HCT116 (cell line): ENCODE results near the gene SLC44A5. TPM values are rescaled to one million over a fixed set of nuclear protein-coding genes. Genes with fewer than 3 reads are reported as not detected.

Source experiments
- ATAC-seq: fragments of 200-7000 bp; cut with Tn5 transposase; 2 replicates; pipeline ENCODE4 v1.9.1; 2020; ENCODE audit warnings: mild to moderate bottlenecking, moderate library complexity
- BruUV-seq: library from RNA; stranded (reverse); fragments of 400-500 nt; replicated peaks from 2 replicates; lab custom pipeline; 2021; lab: Mats Ljungman, UMichigan
- CTCF ChIA-PET: fragments of 300-600 bp; sonication (Branson Sonifier 250); formaldehyde crosslinking; loops from one replicate; lab custom pipeline; 2021; ENCODE audit warnings: antibody characterized with exemption; lab: Charles Lee
- POLR2A ChIA-PET: fragments of 300-600, 350-600 bp; sonication (Branson Sonifier 250); formaldehyde crosslinking; loops from one replicate; lab custom pipeline; 2021; ENCODE audit warnings: antibody characterized with exemption; lab: Charles Lee
- RAD21 ChIA-PET, 2 experiments: fragments of 300-600 bp; sonication (Branson Sonifier 250); formaldehyde crosslinking; loops; one replicate each; lab custom pipeline; 2023; ENCODE audit warnings: low total read pairs in 2 of 2; ENCODE audit not compliant: uncharacterized antibody in 2 of 2, unreplicated experiment in 2 of 2, low non-redundant PET in 1 of 2; lab: Charles Lee
- DNase-seq: peaks from one replicate; pipeline ENCODE4 v3.0.0-alpha.2; 2010; ENCODE audit warnings: low read depth, low spot score
- H2AFZ ChIP-seq: fragments of 200-600 bp; shearing (Covaris generic), sonication (generic); 2 replicates; pipeline ENCODE4 v1.6.1; 2017; ENCODE audit warnings: low read depth, mixed run types, mixed read lengths, antibody characterized with exemption, low read length; ENCODE audit not compliant: poor library complexity, severe bottlenecking
- H3K27ac ChIP-seq: 2 replicates; pipeline ENCODE4 v1.5.1; 2012; ENCODE audit warnings: low read depth, low read length
- H3K27me3 ChIP-seq: fragments of 200-600 bp; sonication (generic); 2 replicates; pipeline ENCODE4 v1.6.1; 2016; ENCODE audit warnings: mixed run types, low read length, mixed read lengths; ENCODE audit not compliant: insufficient read depth
- H3K36me3 ChIP-seq, 2 experiments: fragments of 200-500 bp in 1 of 2; fragments of 200-600 bp in 1 of 2; sonication (Bioruptor generic) in 1 of 2; sonication (generic) in 1 of 2; 2 replicates each; pipeline versions ENCODE4 v1.5.1 to v1.6.1; 2014 to 2016; ENCODE audit warnings: low read length in 2 of 2, inconsistent platforms in 1 of 2, mixed read lengths in 1 of 2, mixed run types in 1 of 2; ENCODE audit not compliant: insufficient read depth in 2 of 2, control insufficient read depth in 1 of 2
- H3K4me1 ChIP-seq, 2 experiments: fragments of 200-600 bp in 1 of 2; sonication (generic) in 1 of 2; 2 replicates each; pipeline versions ENCODE4 v1.5.1 to v1.6.1; 2012 to 2017; ENCODE audit warnings: low read length in 2 of 2, inconsistent platforms in 1 of 2, mild to moderate bottlenecking in 1 of 2, mixed read lengths in 1 of 2, mixed run types in 1 of 2, moderate library complexity in 1 of 2; ENCODE audit not compliant: insufficient read depth in 2 of 2, control insufficient read depth in 1 of 2
- H3K4me2 ChIP-seq: fragments of 200-600 bp; sonication (generic); 2 replicates; pipeline ENCODE4 v1.6.1; 2017; ENCODE audit warnings: mixed run types, low read length, mixed read lengths
- H3K4me3 ChIP-seq, 2 experiments: fragments of 200-600 bp in 1 of 2; sonication (generic) in 1 of 2; replicated peaks in 1 of 2; 2 replicates each; pipeline ENCODE4 v1.5.1; 2011 to 2016; ENCODE audit warnings: low read length in 2 of 2, control low read depth in 1 of 2, low read depth in 1 of 2, mild to moderate bottlenecking in 1 of 2, mixed read lengths in 1 of 2, mixed run types in 1 of 2
- H3K79me2 ChIP-seq: fragments of 200-600 bp; sonication (generic); 2 replicates; pipeline ENCODE4 v1.6.1; 2017; ENCODE audit warnings: mild to moderate bottlenecking, mixed run types, low read length, moderate library complexity, mixed read lengths; ENCODE audit not compliant: insufficient read depth
- H3K9ac ChIP-seq: fragments of 200-600 bp; sonication (generic); 2 replicates; pipeline ENCODE4 v1.6.1; 2016; ENCODE audit warnings: low read length, mixed read lengths
- H3K9me2 ChIP-seq: fragments of 200-600 bp; sonication (generic), shearing (Covaris generic); 2 replicates; pipeline ENCODE4 v1.6.1; 2017; ENCODE audit warnings: mixed run types, mild to moderate bottlenecking, moderate library complexity; ENCODE audit not compliant: insufficient read depth
- H3K9me3 ChIP-seq, 2 experiments: fragments of 200-500 bp in 1 of 2; fragments of 200-600 bp in 1 of 2; sonication (Bioruptor generic) in 1 of 2; sonication (generic) in 1 of 2; 2 replicates each; pipeline ENCODE4 v1.6.1; 2014 to 2017; ENCODE audit warnings: low read length in 2 of 2, mixed read lengths in 2 of 2, inconsistent platforms in 1 of 2, low read depth in 1 of 2, mild to moderate bottlenecking in 1 of 2, mixed run types in 1 of 2, moderate library complexity in 1 of 2; ENCODE audit not compliant: control insufficient read depth in 1 of 2, insufficient read depth in 1 of 2
- H4K20me1 ChIP-seq: fragments of 200-600 bp; sonication (generic), shearing (Covaris generic); 2 replicates; pipeline ENCODE4 v1.6.1; 2017; ENCODE audit warnings: mixed run types, mild to moderate bottlenecking, moderate library complexity; ENCODE audit not compliant: insufficient read depth
- EGR1 ChIP-seq: IDR thresholded peaks from 2 replicates; pipeline ENCODE4 v1.6.1; 2012; ENCODE audit warnings: low read depth
- ELF1 ChIP-seq: IDR thresholded peaks from 2 replicates; pipeline ENCODE4 v1.6.1; 2012; ENCODE audit warnings: low read depth, borderline replicate concordance
- POLR2A ChIP-seq: IDR thresholded peaks from 2 replicates; pipeline ENCODE4 v1.7.0; 2011; ENCODE audit warnings: borderline replicate concordance; ENCODE audit not compliant: insufficient read depth, insufficient read length; ENCODE audit errors: extremely low read depth
- POLR2AphosphoS5 ChIP-seq: IDR thresholded peaks from 2 replicates; pipeline ENCODE4 v1.6.1; 2011; ENCODE audit warnings: mild to moderate bottlenecking, low read depth, low read length, moderate library complexity
- RAD21 ChIP-seq: IDR thresholded peaks from 2 replicates; pipeline ENCODE4 v1.6.1; 2012; ENCODE audit warnings: low read depth, mild to moderate bottlenecking
- REST ChIP-seq: IDR thresholded peaks from 2 replicates; pipeline ENCODE4 v1.6.1; 2012; ENCODE audit warnings: low read depth
- SP1 ChIP-seq: IDR thresholded peaks from 2 replicates; pipeline ENCODE4 v1.6.1; 2012; ENCODE audit warnings: low read depth
- intact Hi-C: fragments of 100-400 bp; cut with micrococcal nuclease; formaldehyde crosslinking; loops from 2 replicates; pipeline ENCODE4 v1.10.0; 2022
- total RNA-seq: library from RNA; stranded (reverse); gene quantifications from one replicate; pipeline ENCODE4 v1.2.1, GENCODE V29; 2021; ENCODE audit not compliant: unreplicated experiment
- TF ChIP-seq, protein P1 (sequence below), 3 experiments: fragments of 200-600 bp in 1 of 3; sonication (generic) in 1 of 3; IDR thresholded peaks in 2 of 3; conservative IDR thresholded peaks in 1 of 3; 2 replicates each; pipeline ENCODE4 v1.5.1; 2012 to 2017; ENCODE audit warnings: low read depth in 2 of 3, low read length in 2 of 3, antibody characterized with exemption in 1 of 3, borderline replicate concordance in 1 of 3, control low read depth in 1 of 3, mild to moderate bottlenecking in 1 of 3, mixed read lengths in 1 of 3, mixed run types in 1 of 3, moderate library complexity in 1 of 3; ENCODE audit not compliant: insufficient read depth in 1 of 3
- TF ChIP-seq, protein P2 (sequence below): IDR thresholded peaks from 2 replicates; pipeline ENCODE4 v1.6.1; 2012

The SLC44A5 gene
- total RNA-seq, 1 experiment from 2014 or later: 2.4 TPM

GRCh38 chr1:75548721-75549480 lies 62.0 kb downstream of the SLC44A5 start:
- no TSS peak for BruUV-seq
- Histone ChIP-seq H3K4me2 (no peak overlapping the region), H3K4me3 (no peak overlapping the region), H3K27ac (no peak overlapping the region), H3K9me3 (no peaks in the 10 kb centered on the region), H3K9me2 (no peaks in the 10 kb centered on the region), H3K79me2 (no peaks in the 10 kb centered on the region), H3K36me3 (no peaks in the 10 kb centered on the region), H2AFZ (no peak overlapping the region), H3K4me1 (no peaks in the 10 kb centered on the region)
- no peak for DNase-seq
- no peak for ATAC-seq
- POLR2A ChIA-PET: no interaction called here
- no peak for TF ChIP-seq POLR2A
- TF ChIP-seq SP1: no peak
- TF ChIP-seq ELF1: no peak
- no peak for TF ChIP-seq RAD21
- TF ChIP-seq, all 23 proteins: peak for 0
- intact Hi-C loops: no loop called here
- RAD21 ChIA-PET: no interaction called here
- CTCF ChIA-PET: no interaction called here
- H3K27me3 ChIP-seq: no peaks in the 10 kb centered on the region
- H3K9ac ChIP-seq: no peak overlapping the region
- H4K20me1 ChIP-seq: no peaks in the 10 kb centered on the region

- CTCF ChIA-PET: no interaction called here
- DNase-seq: no peak
Observed at GRCh38 chr1:75543705-75544104, 67.2 kb downstream of the SLC44A5 start.

More at GRCh38 chr1:75543705-75544104, 67.2 kb downstream of the SLC44A5 start:
- Histone ChIP-seq H3K27ac (no peak overlapping the region), H3K27me3 (no peaks in the 10 kb centered on the region), H3K9me3 (no peaks in the 10 kb centered on the region), H3K4me2 (no peak overlapping the region), H4K20me1 (no peaks in the 10 kb centered on the region), H3K36me3 (no peaks in the 10 kb centered on the region), H3K9me2 (no peaks in the 10 kb centered on the region), H3K79me2 (no peaks in the 10 kb centered on the region), H3K9ac (no peak overlapping the region), H3K4me1 (no peaks in the 10 kb centered on the region), H2AFZ (no peak overlapping the region), H3K4me3 (no peak overlapping the region)
- RAD21 ChIA-PET: no interaction called here
- BruUV-seq: no TSS peak
- TF ChIP-seq POLR2AphosphoS5: no peak
- TF ChIP-seq RAD21: no peak
- TF ChIP-seq, protein P1, sequence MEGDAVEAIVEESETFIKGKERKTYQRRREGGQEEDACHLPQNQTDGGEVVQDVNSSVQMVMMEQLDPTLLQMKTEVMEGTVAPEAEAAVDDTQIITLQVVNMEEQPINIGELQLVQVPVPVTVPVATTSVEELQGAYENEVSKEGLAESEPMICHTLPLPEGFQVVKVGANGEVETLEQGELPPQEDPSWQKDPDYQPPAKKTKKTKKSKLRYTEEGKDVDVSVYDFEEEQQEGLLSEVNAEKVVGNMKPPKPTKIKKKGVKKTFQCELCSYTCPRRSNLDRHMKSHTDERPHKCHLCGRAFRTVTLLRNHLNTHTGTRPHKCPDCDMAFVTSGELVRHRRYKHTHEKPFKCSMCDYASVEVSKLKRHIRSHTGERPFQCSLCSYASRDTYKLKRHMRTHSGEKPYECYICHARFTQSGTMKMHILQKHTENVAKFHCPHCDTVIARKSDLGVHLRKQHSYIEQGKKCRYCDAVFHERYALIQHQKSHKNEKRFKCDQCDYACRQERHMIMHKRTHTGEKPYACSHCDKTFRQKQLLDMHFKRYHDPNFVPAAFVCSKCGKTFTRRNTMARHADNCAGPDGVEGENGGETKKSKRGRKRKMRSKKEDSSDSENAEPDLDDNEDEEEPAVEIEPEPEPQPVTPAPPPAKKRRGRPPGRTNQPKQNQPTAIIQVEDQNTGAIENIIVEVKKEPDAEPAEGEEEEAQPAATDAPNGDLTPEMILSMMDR (IDR thresholded peaks at IDR 0.05 in 2 of 3, conservative IDR thresholded peaks at IDR 0.05 in 1 of 3; ENCODE audit: borderline replicate concordance in 1 of 3, insufficient read depth in 1 of 3, low read depth in 2 of 3, low read length in 2 of 3): no peak
- TF ChIP-seq EGR1: no peak
- TF ChIP-seq, protein P2, sequence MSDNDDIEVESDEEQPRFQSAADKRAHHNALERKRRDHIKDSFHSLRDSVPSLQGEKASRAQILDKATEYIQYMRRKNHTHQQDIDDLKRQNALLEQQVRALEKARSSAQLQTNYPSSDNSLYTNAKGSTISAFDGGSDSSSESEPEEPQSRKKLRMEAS: no peak
- no peak for TF ChIP-seq SP1
- TF ChIP-seq REST: no peak
- POLR2A ChIA-PET: no interaction called here
- intact Hi-C loops: no loop called here
- ATAC-seq: no peak
